HL-60 (cell line): Measurements from ENCODE around the gene CPTP.

Experiments used
- CTCF ChIP-seq: IDR thresholded peaks from one replicate; pipeline ENCODE4 v1.5.1; 2011; ENCODE audit warnings: low read length, control low read depth, inconsistent platforms; ENCODE audit not compliant: insufficient read depth
- GABPA ChIP-seq: IDR thresholded peaks from 2 replicates; pipeline ENCODE4 v1.6.1; 2012; ENCODE audit warnings: low read depth
- SPI1 ChIP-seq: IDR thresholded peaks from 2 replicates; pipeline ENCODE4 v1.6.1; 2012; ENCODE audit warnings: low read depth, mild to moderate bottlenecking, borderline replicate concordance

DNA sequence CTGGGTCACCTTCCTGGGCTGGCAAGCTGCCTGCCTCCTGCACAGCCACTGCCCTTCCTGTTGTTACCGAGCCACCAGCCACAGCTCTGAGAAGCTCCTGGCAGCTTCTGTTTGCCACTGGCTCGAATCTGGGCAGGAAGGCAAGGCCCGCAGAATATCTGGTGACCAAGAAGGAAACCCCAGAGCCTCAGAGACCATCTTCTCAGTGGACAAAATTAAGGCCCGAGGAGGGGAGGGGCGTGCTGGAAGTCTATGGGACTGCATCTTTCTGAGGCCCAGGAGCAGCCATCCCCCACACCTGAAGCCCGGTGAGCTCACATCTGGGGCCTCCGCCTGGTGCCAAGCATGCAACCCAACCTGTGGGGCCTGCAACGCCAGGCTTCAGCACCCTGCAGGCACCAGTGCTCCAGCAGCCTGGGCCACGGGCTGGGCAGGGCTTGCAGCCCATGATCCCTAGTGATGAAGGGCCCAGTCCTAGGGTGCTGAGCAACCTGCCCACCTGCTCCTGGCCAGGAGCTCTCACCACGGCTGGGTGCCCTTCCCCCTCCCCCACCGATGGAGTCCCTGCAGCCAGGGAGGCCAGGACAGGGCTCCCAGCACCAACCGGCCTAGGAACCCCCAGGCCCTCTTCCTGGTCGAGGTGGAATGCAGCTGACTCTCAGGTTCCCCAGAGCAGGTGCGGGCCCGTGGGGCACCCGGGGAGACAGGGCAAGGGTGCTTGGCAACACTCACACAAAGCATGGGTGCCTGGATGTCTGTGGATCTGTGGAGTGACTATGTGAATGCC lies 879 bp downstream of the CPTP start:
- TF ChIP-seq CTCF: no peak
- no peak for TF ChIP-seq GABPA
- no peak for TF ChIP-seq SPI1
